Measurements from ENCODE around the gene WDTC1. TPM values are rescaled to one million over a fixed set of nuclear protein-coding genes. Genes with fewer than 3 reads are reported as not detected.
"Not testable (repeated sequence)": the region's sequence is repeated elsewhere in the genome, so short reads cannot be mapped to it uniquely, and the experiment has no call there.

Gene WDTC1
- total and polyA plus RNA-seq, 2 of the 8 experiments (the other 6 are each of a cell fraction or from before 2014, with no cell fraction given) = 7.5 to 18.7 TPM

- not testable (repeated sequence) for H3K4me3 ChIP-seq (ENCODE audit: extremely low read depth in 1 of 4, insufficient read depth in 2 of 4, low read depth in 3 of 4, low read length in 4 of 4); FAIRE-seq; H2AFZ ChIP-seq (ENCODE audit: low read length); H3K9ac ChIP-seq (replicated peaks in 1 of 4; ENCODE audit: extremely low read depth in 1 of 4, low read depth in 3 of 4, low read length in 3 of 4); H3K14ac ChIP-seq (ENCODE audit: insufficient read length); H2BK15ac ChIP-seq (ENCODE audit: low read length); H4K5ac ChIP-seq (ENCODE audit: insufficient read length, low read depth, low read length); H3K4me1 ChIP-seq (replicated peaks in 1 of 4; ENCODE audit: control insufficient read depth in 3 of 4, insufficient read depth in 4 of 4, low read length in 3 of 4); H3K18ac ChIP-seq (ENCODE audit: extremely low read depth, low read length); H3K27me3 ChIP-seq (replicated peaks in 1 of 4; ENCODE audit: control insufficient read depth in 3 of 4, extremely low read depth in 1 of 4, insufficient read depth in 3 of 4, low read length in 3 of 4); H2BK120ac ChIP-seq (replicated peaks; ENCODE audit: low read depth, low read length); H2BK5ac ChIP-seq (ENCODE audit: low read depth, low read length); H3K23me2 ChIP-seq (ENCODE audit: low read depth, low read length); H3K4me2 ChIP-seq (ENCODE audit: insufficient read depth in 1 of 2, low read depth in 2 of 2, low read length in 2 of 2); DNase-seq (ENCODE audit: low read depth in 1 of 2, low spot score in 2 of 2); H3K36me3 ChIP-seq (ENCODE audit: control insufficient read depth in 2 of 4, insufficient read depth in 4 of 4, low read length in 3 of 4); H4K20me1 ChIP-seq (replicated peaks in 1 of 2; ENCODE audit: control insufficient read depth in 1 of 2, insufficient read depth in 2 of 2, low read length in 2 of 2); H3K23ac ChIP-seq (ENCODE audit: insufficient read length); H2AK5ac ChIP-seq (ENCODE audit: low read depth, low read length); H3K79me1 ChIP-seq (ENCODE audit: low read depth, low read length); H3K9me3 ChIP-seq (ENCODE audit: insufficient read depth in 2 of 2, low read depth in 1 of 2, low read length in 1 of 2); H3K56ac ChIP-seq (replicated peaks; ENCODE audit: insufficient read length, low read depth, low read length); H4K91ac ChIP-seq (replicated peaks; ENCODE audit: insufficient read length, low read length); H3K4ac ChIP-seq (replicated peaks; ENCODE audit: insufficient read length, low read depth, low read length); H2BK12ac ChIP-seq (ENCODE audit: low read depth, low read length); H3K79me2 ChIP-seq (ENCODE audit: control insufficient read depth in 1 of 2, insufficient read depth in 2 of 2, low read length in 2 of 2); H2BK20ac ChIP-seq (ENCODE audit: low read length); H3K27ac ChIP-seq (ENCODE audit: low read depth, low read length); H4K8ac ChIP-seq (ENCODE audit: extremely low read depth, insufficient read depth, low read length)
- POLR2A ChIA-PET (ENCODE audit: partially characterized antibody) = interaction anchor here (0.9 to 1.8 kb wide), 2 partner anchors 8 to 9 kb away, joined by 4 to 5 read pairs; partner anchors contain the start of gene WDTC1
- CTCF ChIA-PET (ENCODE audit: partially characterized antibody) = interaction anchor here (0.8 to 2.4 kb wide), 5 partner anchors 14 to 147 kb away, joined by 3 to 13 read pairs (median 4); partner anchors contain the start of gene SLC9A1
- 91% methylated on average over 4 of the region's 5 CpGs; no CpG with 5 or more reads in 1 of the 2 experiments for WGBS, 2 experiments (ENCODE audit: extremely low coverage in 1 of 2, insufficient coverage in 1 of 2, insufficient read length in 1 of 2, insufficient replicate concordance in 2 of 2, low coverage in 1 of 2, low lambda C conversion rate in 2 of 2, missing lambda C conversion rate in 1 of 2)
Observed at GRCh38 chr1:27243665-27244064, 9.2 kb downstream of the WDTC1 start.
